ENCODE measurements around the gene FNBP1L.
"Not testable (repeated sequence)": the region's sequence is repeated elsewhere in the genome, so short reads cannot be mapped to it uniquely, and the experiment has no call there.

The FNBP1L gene

DNA sequence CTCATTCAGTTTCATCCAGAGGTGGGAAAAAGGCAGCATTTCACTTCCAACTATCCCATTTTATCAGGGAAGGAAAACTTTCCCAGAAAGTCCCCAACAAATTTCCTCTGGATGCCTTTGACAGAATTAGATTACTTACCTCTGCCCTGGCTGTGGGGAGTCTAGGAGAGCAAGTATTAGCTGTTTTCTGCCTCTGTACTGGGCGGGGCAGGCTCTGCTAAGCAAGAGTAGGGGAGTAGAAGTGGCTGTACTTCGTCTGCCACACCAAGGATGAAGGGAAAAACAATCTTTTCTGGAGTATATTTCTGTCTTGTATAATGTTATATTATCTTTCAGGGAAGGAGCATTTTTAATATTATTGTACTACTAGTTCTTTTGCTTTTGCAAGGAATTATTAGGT, 78.5 kb downstream of the FNBP1L start:
- in situ Hi-C loops (cut with HindIII; ENCODE audit: low sequenced_read_pairs), result no loop called here

DNA sequence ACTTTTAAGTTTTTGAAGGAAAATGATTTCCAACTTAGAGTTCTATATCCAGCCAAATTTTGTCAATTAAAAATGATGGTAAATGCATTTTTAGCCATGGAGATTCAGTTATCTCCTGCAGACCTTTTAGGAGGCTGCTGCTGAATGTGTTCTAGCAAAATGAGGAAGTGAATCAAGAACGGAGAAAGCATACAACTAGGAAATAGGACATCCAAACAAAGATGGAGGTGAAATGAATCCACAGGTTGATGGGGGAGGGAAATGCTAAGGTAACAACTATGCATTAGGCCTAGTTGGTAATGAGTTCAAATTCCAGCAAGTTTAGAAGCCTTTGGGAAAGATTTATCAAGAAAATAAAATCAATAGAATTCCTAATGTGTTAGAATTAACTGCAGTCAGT, 80.5 kb downstream of the FNBP1L start:
- in situ Hi-C loops (cut with HindIII; ENCODE audit: low sequenced_read_pairs), result no loop called here

DNA sequence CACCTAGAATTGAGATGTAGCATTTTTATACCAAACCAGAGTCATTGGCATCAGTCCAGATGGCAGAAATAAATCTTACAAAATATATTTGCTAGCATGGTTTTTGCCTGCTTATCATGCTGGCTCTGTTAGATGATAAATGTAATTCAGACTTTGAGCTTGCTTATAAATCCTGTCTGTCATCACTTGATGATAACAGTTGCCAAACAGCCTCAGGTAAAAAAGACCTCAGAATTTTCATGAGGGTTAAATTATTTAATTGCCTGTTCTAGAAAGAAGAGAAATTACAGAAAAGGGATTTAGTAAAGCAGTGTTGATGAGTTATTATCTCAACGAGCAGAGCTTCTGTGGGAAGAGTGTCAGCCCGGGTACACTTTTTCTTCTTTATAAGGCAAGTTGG, 83.3 kb downstream of the FNBP1L start:
- in situ Hi-C loops (cut with HindIII; ENCODE audit: low sequenced_read_pairs), result no loop called here

DNA sequence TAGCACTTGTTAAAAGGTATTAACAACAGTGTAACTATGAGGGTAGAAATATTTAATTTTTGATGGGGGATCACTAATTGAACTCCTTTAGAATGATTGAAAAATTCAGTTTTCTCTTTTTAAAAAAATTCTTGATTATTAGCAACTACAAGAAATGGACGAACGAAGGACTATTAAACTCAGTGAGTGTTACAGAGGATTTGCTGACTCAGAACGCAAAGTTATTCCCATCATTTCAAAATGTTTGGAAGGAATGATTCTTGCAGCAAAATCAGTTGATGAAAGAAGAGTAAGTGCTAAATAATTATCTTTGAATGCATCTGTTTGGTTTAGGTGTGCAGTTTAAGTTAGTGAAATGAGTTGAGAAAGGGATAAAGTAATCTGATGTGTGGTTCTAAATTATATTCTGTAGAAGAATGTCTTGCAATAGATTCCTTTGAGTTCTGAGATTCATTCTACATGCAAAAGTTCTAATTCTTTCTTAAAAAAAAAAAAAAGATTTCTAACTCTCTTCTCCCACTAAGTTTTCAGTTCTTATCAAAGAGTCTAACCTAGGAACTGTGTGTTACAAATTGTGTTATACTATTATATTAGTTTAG, 85.0 kb downstream of the FNBP1L start:
- in situ Hi-C loops (cut with HindIII; ENCODE audit: low sequenced_read_pairs), result no loop called here

DNA sequence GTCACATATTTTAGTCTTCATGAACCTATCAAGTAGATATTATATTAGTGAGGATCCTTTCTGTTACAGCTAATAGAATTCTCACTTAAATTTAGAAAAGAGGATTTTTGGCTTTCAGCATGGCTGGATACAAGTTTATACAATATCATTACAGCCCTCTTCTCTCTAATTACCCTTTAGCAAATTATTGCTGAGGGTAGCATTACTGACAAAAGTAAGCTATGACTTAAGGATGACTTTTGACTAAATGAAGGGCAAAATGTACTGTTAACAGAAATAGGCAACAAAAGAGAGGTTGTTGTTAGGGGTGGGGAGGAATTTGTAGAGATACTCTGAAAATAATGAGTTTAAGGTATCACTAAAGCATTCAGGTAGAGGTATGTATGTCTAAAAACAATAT, 85.8 kb downstream of the FNBP1L start:
- in situ Hi-C loops (cut with HindIII; ENCODE audit: low sequenced_read_pairs), result no loop called here

DNA sequence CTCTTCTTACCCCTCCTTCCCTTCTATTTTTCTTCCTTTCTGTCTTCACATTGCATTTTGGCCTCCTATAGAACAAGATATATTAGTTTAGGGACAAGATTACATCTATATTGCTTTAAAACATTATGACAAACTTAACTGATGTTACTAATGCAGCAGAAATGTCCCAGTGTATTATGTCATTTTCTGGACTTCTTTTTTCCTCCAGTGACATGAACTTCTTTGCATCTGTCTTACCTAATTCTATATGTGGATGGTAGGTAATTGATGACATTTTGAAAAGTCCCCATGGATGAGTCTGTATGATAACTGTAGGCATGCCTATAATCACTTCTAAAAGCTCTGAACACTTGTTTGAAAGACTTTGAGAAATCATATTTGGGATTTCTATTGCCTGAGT, 89.5 kb downstream of the FNBP1L start:
- in situ Hi-C loops (cut with HindIII; ENCODE audit: low sequenced_read_pairs), result no loop called here

DNA sequence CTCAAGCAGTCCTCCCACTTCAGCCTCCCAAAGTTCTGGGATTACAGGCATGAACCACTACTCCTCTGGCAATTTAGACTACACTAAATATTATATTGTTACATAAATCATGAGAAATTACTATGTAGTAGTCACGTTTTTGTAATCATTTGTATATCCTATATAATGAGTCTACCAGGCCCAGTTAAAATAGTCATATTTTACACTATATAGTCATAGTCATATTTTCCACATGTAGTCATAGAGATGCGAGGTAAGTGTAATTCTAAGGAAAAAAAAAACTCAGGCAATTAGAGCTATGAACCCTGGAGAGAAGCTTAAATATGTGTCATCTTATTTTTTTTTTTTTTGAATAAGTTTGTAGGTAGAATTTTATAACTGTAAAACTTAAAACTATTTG, 90.0 kb downstream of the FNBP1L start:
- in situ Hi-C loops (cut with HindIII; ENCODE audit: low sequenced_read_pairs), result no loop called here

DNA sequence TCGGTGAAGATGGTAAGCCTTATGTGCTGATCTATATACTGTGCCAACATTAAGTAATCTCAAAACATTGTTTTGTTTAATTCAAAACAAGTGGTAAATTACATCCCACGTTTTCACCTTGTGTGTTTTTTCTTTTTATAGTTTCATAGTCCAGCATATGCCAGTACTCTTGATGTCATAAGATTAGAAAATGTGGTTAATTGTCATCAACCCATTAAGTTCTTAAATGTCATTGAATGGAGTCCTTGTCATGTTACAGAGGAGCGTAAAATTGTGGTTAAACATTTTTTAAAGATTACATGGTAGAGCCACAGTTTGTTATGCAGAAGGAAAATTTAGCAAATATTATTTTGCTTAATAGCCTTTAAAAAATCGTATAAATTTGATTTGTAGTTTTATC, 93.1 kb downstream of the FNBP1L start:
- in situ Hi-C loops (cut with HindIII; ENCODE audit: low sequenced_read_pairs), result no loop called here

DNA sequence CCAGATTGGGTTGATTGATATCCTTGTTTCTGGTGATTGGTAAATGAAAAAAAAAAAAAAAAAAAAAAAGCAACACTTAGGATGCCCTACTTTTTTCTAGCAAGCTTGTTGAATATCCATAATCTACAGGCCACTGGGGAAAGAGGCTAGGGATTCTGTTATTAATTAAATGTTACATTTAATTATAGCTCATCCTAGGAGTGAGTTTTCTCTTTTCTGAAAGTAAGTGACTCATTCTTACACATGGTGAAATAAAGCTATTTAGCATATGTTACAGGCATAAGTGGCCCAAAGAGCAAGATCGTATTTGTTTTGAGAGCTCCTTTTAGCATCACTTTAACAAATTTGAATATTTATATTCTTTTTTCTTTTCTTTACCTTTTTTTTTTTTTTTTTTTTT, 94.5 kb downstream of the FNBP1L start:
- in situ Hi-C loops (cut with HindIII; ENCODE audit: low sequenced_read_pairs), result no loop called here

DNA sequence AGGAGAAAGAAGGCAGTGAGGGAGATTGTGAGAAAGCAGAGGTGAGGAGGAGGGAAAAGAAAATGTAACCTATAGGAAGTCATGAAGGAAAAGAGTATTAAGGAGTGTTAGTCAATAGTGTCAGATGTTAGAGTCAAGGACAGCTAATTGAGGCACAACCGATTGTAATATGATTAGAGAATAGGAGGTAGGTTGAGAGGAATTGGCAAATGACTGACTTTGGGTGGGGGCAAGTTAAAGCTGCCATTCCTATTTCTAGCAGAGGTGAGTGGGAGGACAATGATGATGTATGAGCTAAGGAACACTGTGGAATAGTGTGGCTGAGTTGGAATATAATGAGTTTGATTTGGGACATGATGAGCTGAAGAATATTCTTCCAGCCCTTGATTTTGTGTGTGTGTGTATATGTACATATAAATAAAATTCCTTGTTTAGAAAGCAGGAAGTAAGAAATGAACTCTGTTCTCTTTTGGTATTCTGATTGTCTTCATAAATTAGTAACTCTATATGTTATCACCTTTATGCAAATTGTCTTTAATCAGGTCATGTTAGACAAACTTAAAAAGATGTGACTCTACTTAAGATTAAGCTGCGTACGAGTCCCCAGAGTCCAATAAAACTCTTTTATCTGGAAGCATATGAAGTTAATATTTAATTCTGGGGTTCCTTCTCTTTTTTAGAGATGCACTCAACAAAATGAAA, 98.4 kb downstream of the FNBP1L start:
- in situ Hi-C loops (cut with HindIII; ENCODE audit: low sequenced_read_pairs), result no loop called here

DNA sequence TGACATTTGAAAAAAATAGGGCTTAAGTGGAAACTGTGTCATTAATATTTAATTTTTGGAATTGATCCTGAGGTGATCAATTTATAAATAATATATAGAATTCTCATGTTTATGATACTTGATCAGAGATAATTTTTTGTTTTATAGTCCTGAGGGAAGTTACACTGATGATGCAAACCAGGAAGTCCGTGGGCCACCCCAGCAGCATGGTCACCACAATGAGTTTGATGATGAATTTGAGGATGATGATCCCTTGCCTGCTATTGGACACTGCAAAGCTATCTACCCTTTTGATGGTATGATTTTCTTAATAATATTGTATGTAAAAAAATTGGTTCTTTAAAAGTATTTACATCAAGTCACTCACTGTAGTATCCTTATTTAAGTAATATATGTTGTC, 101.2 kb downstream of the FNBP1L start:
- in situ Hi-C loops (cut with HindIII; ENCODE audit: low sequenced_read_pairs), result no loop called here

DNA sequence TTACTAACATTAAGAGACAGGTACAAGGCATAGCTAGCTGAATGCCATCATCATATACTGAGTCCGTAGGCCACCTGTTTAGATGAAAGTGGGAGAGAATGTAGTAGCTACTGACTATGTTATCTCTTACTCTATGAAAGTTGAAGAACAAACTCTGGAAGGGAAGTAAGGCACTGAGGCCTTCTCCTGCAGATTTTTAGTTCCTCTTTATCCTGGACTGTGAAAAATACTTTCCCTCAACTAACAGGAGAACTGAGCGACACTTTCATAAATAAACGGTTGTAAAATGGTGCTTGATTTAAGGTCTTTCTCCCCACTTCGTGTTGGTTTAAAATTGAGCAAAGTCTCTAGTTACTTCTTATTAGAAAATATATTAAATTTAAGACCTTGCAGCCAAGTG, 101.9 kb downstream of the FNBP1L start:
- in situ Hi-C loops (cut with HindIII; ENCODE audit: low sequenced_read_pairs), result no loop called here

DNA sequence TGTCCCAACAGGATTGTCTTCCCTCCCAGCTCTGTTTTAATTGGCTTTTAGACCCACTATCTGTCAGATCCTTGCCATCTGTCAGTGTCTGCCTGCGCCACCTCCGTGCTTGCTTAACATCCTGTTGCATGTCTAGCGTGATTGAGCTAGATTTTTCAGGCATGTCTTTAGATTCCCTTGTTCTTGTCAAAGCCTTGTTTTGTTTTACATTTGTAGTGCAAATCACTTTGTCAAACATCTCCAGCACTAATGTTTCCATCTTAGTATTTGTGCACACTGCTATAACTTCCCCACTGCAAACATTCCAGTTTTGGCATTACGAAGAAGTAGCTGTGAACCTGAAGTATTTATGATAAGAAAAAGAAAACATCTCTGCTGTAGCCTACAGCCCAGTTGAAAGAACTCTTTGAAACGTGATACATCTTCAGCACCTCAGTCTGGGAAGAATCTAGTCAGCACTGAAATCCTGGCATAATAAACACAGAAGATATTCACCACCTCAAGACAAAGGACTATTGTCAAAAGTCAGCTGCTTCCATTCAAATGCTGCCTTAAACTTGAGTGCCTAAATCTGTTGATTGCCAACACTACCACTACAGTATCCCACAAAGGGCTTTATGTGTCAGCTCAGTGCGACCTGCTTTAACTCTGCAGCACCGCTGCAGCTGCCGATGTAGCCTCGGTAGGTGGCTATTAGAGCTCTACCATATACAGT, 105.0 kb downstream of the FNBP1L start:
- in situ Hi-C loops (cut with HindIII; ENCODE audit: low sequenced_read_pairs), result no loop called here

DNA sequence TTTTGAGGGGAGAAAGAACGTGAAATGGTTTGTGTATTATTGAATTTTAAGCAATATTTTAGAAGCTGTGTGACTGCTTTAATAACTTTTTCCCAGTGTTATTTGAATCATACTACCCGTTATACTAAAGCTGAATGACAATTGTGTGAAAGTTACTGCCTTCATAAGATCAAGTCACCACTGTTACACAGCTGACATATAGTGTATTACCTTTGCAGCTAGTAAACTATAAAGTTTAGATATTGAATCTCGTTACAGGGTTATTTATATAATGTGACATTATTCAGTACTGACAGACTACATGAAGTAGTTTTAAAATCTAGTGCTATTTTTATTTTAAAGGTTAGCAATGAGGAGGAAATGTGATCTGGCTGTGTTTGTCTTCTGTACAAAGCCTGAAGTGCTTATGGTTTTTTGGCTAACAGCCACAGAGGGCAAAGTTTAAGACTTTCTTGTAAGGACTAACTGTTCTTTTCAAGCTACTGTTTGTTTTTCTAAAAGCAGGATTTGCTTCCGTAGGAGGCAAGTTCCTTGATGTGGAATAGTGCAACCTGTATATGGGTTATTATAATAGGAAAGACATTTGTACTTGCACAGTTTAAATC, 106.1 kb downstream of the FNBP1L start:
- in situ Hi-C loops (cut with HindIII; ENCODE audit: low sequenced_read_pairs), result not testable (repeated sequence)

DNA sequence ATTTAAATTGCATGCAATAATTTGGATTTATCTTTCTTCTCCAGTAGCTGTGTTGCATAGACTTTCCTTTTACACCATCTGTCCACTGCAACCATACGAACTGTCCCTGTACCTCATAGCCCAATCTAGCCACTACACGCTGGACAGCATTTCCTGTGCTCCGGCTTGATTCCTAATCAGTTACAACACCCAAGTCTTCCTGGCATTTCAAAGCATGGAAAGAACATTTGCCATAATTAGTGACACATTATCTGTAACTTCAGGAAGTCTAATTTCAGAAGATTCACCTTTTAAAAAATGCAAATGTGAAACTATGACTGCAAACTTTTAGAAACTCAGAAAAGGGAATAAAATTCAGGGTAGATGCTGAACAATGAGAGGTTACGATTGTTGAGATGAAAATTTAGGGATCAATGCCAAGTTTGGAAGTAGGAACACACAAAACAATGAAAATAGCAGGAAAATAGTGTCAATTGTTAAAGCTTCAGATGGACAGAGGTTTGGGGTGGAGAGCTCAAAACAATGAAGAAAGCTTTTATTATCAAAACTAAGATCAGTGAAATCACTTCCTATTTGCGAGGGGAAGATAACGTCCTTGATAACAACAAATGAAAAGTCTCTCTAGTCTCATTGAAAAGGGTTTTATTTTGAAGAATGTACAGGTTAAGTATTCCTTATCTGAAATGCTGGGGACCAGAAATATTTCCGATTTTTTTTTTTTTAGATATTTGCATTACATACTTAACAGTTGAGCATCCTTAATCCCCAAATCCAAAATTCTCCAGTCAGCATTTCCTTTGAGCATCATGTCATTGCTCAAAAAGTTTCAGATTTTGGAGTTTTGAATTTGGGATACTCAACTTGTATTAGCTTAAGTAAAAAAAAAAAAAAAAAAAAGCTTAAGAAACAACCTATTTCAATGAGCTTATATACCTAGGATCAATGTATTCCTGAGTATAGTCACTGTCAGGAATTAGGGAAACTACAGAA, 107.3 kb downstream of the FNBP1L start:
- in situ Hi-C loops (cut with HindIII; ENCODE audit: low sequenced_read_pairs), result no loop called here

DNA sequence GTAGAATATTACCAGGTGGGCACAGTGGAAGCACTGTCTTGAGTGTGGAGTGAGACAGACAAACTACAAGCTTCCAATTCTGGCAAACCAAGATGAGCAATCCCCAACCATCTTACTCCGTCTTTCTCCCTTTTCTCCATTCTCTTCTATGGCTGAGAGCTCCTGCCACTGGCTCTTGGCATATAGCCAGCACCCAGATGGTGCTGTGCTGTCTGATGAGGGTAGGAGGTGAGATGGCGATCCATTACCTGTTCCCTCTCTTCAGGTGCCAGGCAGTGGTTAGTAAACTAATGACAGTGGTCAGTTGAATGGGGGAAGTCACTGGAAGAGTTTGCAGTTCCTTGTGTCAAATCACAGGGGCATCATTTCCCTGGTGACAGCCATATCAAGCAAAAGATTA, 108.4 kb downstream of the FNBP1L start:
- in situ Hi-C loops (cut with HindIII; ENCODE audit: low sequenced_read_pairs), result no loop called here

DNA sequence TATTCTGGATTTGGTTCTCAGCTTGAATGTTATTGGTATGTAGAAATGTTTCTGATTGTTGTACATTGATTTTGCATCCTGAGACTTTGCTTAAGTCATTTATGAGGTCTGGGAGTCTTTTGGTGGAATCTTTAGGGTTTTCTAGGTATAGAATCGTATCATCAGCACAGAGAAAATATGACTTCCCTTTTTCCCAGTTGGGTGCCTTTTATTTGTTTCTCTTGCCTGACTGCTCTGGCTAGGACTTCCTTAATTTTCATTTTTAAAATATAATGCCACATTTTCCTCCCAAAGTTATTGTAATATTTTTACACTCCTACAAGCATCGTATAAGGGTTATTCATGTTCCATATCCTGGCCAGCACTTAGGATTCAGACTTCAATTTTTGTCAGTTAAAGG, 111.1 kb downstream of the FNBP1L start:
- in situ Hi-C loops (cut with HindIII; ENCODE audit: low sequenced_read_pairs), result no loop called here

DNA sequence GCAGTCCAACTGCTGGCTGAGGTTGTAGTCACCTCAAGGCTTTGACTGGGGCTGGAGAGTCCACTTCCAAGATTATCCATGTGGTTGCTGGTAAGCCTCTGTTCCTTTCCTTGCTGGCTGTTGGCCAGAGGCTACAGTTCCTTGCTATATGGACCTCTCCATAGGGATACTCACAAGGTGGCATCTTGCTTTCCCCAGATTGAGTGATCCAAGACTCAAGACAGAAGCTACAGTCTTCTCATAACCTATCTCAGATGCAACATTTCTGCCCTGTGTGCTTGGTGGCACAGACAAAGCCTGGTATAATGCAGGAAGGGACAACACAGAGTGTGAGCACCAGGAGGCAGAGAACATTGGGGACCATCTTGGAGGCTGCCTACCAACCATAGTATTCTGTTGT, 111.8 kb downstream of the FNBP1L start:
- in situ Hi-C loops (cut with HindIII; ENCODE audit: low sequenced_read_pairs), result no loop called here

DNA sequence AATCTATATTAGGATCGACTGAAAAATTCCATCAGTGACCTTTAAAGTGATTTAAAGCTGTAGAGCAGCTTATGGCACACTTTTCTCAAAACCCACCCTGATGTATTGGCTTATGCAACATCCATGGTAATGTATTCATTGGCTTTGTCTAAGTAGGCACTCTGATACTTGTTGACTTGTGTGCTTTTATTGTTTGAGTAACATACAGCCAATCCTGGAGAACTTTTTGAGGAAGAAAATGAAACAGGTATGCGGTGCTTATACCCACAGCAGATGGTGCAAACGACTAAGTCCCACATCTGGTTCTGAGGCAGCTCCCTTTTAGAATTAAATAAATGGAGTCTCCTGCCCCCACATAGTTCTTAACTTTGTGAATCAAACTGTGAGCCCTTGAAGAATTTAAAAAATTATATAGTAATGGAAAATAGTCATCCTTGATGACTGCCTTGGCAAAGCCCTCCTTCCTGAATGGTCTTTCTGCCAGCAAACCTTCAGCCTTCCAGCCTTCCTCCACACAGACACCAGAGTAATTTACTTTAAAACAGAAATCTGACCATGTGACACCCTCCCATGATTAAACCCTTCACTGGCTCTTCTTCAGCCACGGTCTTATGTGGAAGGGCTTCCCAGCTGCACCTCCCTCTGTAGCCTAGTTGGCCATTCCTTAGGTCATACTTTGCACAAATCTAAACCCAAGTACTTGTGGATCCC, 117.7 kb downstream of the FNBP1L start:
- in situ Hi-C loops (cut with HindIII; ENCODE audit: low sequenced_read_pairs), result no loop called here

DNA sequence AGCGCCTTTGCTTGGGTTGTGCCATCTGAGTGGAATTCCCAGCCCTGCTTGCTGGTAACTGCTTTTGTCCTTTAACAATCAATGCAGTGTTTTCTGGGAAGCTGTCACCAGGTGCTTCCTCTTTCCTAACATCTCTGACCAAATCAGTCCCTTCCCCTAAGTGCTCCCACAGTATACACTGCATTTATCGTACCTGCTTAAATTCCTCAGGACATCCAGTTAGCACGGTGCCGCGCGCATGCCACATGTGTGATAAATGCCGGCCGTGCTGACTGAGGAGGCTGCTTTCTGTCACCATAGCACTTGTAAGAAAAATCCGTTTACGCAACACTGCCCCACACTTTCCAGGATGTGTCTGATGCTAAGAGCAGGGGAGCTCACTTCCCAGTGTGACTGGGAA, 118.3 kb downstream of the FNBP1L start:
- in situ Hi-C loops (cut with HindIII; ENCODE audit: low sequenced_read_pairs), result no loop called here

Data from DLD1 (cell line).